Activated CD8-positive, alpha-beta T cell treated with anti-CD3 and anti-CD28 coated beads, Interleukin-2, amount 10 ng/mL, durations not matched to agents 7 days and 5 days (primary cell): Measurements from ENCODE around the gene SART1. TPM values are rescaled to one million over a fixed set of nuclear protein-coding genes. Genes with fewer than 3 reads are reported as not detected.

Experiments
- ATAC-seq: fragments of 150-1000 bp; cut with Tn5 transposase; one replicate; pipeline ENCODE4 v1.10.0; 2021; ENCODE audit warnings: moderate library complexity
- CTCF ChIA-PET: fragments of 350-600 bp; sonication (Branson Sonifier 250); formaldehyde crosslinking; loops from one replicate; lab custom pipeline; 2021; ENCODE audit warnings: antibody characterized with exemption; lab: Charles Lee
- POLR2A ChIA-PET: fragments of 350-600 bp; sonication (Branson Sonifier 250); formaldehyde crosslinking; loops from one replicate; lab custom pipeline; 2021; ENCODE audit warnings: antibody characterized with exemption; lab: Charles Lee
- DNase-seq: peaks from one replicate; pipeline ENCODE4 v3.0.0-alpha.2; 2020
- H3K27ac Mint-ChIP-seq: one replicate; pipeline ENCODE4 v1.8.0; 2021; ENCODE audit warnings: mild to moderate bottlenecking, mixed read lengths
- H3K27me3 Mint-ChIP-seq: one replicate; pipeline ENCODE4 v1.8.0; 2021; ENCODE audit warnings: low read depth, mixed read lengths
- H3K36me3 Mint-ChIP-seq: one replicate; pipeline ENCODE4 v1.8.0; 2021; ENCODE audit warnings: low read depth, mixed read lengths
- H3K4me1 Mint-ChIP-seq: one replicate; pipeline ENCODE4 v1.8.0; 2021; ENCODE audit warnings: low read depth, mixed read lengths
- H3K4me3 Mint-ChIP-seq: one replicate; pipeline ENCODE4 v1.8.0; 2021; ENCODE audit warnings: mild to moderate bottlenecking, mixed read lengths
- H3K9me3 Mint-ChIP-seq: one replicate; pipeline ENCODE4 v1.8.0; 2022; ENCODE audit warnings: mixed read lengths; ENCODE audit not compliant: insufficient read depth
- total RNA-seq, 2 experiments: library from RNA; stranded (reverse); gene quantifications; one replicate each; pipeline ENCODE4 v1.2.3, GENCODE V29; 2021

The SART1 gene
- total RNA-seq, 2 experiments from 2014 or later, result 88.0 to 90.3 TPM

DNA sequence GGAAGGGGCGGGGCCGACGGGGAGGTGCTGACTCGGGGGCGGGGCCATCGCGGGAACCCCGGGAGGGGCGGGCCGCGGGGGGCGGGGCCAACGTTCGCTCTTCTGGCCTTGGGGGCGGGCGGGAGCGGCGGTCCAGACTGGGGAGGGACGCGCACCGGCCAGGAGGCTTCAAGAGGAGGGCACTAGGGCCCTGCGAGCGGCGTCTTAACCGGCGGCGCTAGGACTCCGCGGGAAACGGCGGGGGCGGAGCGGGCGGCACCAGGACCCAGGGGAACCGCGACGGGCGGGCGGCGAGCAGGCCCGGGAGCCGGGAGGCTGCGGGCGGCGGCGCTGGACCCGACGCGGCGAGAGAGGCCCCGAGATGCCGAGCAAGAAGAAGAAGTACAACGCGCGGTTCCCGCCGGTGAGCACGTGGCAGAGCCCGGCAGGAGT, 42.4 kb upstream of the SART1 start, which contains the start of gene DRAP1:
DRAP1 (plus strand) TSS at position 286 of the 432 bp plus-strand sequence; CDS start at position 362, 76 bp downstream.
- CTCF ChIA-PET, result interaction anchor here (1.5 to 2.1 kb wide), 4 partner anchors 10 to 34 kb away, joined by 6 to 22 read pairs (median 8); partner anchors contain the start of genes CCDC85B and FIBP
- Mint-ChIP-seq H3K9me3 (no peaks in the 10 kb centered on the region), H3K4me3 (peak within 1 kb of the TSS; percentile 94), H3K27me3 (no peaks in the 10 kb centered on the region), H3K36me3 (peaks cover 43% of the 10 kb centered on the region), H3K27ac (peak within 1 kb of the TSS; percentile 91), H3K4me1 (peaks cover 44% of the 10 kb centered on the region)
- ATAC-seq, result peak; percentile 95
- POLR2A ChIA-PET, result interaction anchor here (1.2 to 2.3 kb wide), 5 partner anchors 9 to 60 kb away, joined by 3 to 18 read pairs (median 7); partner anchors contain the start of gene CCDC85B
- DNase-seq, result peak; percentile 99

DNA sequence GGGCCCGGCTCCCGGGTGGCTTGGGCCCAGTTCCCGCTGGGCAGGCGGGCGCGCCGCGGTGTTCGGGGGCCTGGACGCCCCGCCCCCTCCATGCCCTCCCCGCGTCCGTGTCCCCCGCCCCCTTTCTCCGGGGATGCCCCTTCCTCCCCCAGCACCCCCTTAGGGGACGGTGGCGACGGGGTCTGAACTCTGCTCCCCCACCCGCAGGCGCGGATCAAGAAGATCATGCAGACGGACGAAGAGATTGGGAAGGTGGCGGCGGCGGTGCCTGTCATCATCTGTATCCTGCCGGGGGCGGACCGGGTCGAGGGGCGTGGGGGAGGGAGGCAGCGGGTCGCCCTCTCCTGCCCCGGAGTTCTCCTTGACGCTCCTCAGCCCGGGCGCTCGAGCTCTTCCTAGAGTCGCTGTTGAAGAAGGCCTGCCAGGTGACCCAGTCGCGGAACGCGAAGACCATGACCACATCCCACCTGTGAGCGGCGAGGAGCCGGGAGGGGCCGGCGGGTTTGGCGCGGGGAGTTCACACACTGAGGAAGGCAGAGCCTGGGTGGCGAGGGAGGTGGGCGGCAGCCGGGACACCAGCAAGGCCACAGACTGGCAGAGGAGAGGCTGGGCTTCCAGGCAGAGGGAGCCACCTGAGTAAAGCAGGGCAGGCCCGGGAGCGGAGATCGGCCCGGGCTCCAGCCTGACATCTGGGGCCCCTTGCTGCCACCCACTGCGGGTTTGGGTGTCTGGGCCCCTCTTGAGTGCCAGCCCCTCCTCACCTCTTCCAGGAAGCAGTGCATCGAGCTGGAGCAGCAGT, 41.8 kb upstream of the SART1 start:
- CTCF ChIA-PET, result interaction anchor here (1.2 to 1.7 kb wide), 2 partner anchors 17 to 32 kb away, joined by 3 to 6 read pairs; partner anchors contain the start of gene FIBP

DNA sequence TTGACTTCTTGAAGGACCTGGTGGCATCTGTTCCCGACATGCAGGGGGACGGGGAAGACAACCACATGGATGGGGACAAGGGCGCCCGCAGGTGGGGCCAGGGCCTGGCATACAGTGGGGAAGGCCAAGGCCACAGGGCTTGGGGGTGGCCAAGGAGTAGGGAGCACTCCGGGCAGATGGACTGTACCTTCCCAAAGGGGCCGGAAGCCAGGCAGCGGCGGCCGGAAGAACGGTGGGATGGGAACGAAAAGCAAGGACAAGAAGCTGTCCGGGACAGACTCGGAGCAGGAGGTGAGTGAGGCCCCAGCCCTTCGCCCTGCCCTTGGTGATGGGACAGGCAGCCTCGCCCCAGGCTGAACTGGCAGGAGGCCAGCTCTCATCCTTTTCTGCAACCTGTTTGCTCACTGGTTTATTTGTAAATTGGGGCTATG, 41.1 kb upstream of the SART1 start:
- Mint-ChIP-seq H3K4me1 (peaks cover 46% of the 10 kb centered on the region), H3K36me3 (peaks cover 47% of the 10 kb centered on the region), H3K4me3 (peak overlapping the region; percentile 94), H3K9me3 (no peaks in the 10 kb centered on the region), H3K27ac (peak overlapping the region; percentile 91), H3K27me3 (no peaks in the 10 kb centered on the region)
- ChIA-PET CTCF (interaction anchor here (1.2 to 1.7 kb wide), 2 partner anchors 16 to 33 kb away, joined by 3 to 6 read pairs; partner anchors contain the start of gene FIBP), POLR2A (interaction anchor here (0.9 to 1.4 kb wide), 4 partner anchors 11 to 61 kb away, joined by 3 to 5 read pairs (median 3); partner anchors contain the start of genes CCDC85B and FIBP)
- ATAC-seq (no peak), DNase-seq (no peak)

More for the DNA sequence above, 41.8 kb upstream of the SART1 start:
- H3K27me3 Mint-ChIP-seq, result no peaks in the 10 kb centered on the region
- peaks cover 44% of the 10 kb centered on the region for H3K4me1 Mint-ChIP-seq
- peak; percentile 71 for DNase-seq
- peak overlapping the region; percentile 94 for H3K4me3 Mint-ChIP-seq
- peak overlapping the region; percentile 91 for H3K27ac Mint-ChIP-seq
- ATAC-seq, result peak; percentile 52
- H3K36me3 Mint-ChIP-seq, result peaks cover 46% of the 10 kb centered on the region
- no peaks in the 10 kb centered on the region for H3K9me3 Mint-ChIP-seq
- POLR2A ChIA-PET, result interaction anchor here (0.9 to 1.4 kb wide), 4 partner anchors 12 to 60 kb away, joined by 3 to 5 read pairs (median 3); partner anchors contain the start of genes CCDC85B and FIBP

DNA sequence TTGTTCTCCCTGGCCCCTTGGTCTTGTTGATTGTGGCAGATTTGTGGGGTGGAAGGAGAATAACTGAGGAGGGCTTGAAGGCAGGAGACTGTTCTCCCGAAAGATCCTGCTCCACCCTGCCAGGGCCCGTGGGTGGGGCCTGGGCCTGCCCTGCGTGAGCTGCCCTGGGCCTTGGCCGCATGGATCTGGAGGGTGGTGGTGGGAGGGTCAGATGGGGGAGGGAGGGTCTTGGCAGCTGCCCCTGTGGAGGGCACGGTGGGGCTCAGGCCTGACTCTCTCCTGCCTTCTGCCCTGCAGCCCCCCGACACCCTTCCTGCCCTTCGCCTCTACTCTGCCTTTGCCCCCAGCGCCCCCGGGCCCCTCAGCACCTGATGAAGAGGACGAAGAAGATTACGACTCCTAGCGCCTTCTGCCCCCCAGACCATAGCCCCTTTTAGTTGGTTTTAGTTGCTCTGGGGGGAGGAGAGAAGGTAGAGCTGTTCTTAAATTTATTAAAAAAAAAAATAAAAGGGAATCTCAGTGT, 40.4 kb upstream of the SART1 start:
- Mint-ChIP-seq H3K4me3 (peak overlapping the region; percentile 94), H3K27ac (peak overlapping the region; percentile 91), H3K27me3 (no peaks in the 10 kb centered on the region), H3K9me3 (no peaks in the 10 kb centered on the region), H3K36me3 (peaks cover 47% of the 10 kb centered on the region), H3K4me1 (peaks cover 45% of the 10 kb centered on the region)
- no peak for DNase-seq
- ChIA-PET POLR2A (interaction anchor here (0.7 to 1.0 kb wide), 2 partner anchors 31 kb away, joined by 3 read pairs; partner anchors contain the start of gene CCDC85B), CTCF (interaction anchor here (1.2 to 2.4 kb wide), 3 partner anchors 15 to 36 kb away, joined by 3 to 10 read pairs (median 6); partner anchors contain the start of gene FIBP)
- no peak for ATAC-seq

DNA sequence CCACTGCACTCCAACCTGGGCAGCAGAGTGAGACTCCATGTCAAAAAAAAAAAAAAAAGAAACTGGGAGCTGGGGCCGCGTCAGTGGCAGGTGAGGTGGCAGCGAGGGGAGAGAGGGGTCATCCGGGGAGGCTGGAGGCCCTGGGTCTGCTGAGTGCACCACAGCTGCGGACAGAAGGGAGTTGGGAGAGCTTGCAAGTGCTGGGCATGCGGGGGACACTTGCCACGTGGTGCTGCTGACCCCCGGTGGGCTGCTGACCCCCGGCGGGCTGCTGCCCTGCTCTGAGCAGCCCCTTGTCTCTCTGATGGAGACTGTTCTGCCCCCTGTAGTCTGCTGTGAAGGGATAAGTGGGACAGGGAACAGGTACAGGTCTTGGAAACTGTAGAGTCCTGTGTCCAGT, 39.7 kb upstream of the SART1 start:
- no peaks in the 10 kb centered on the region for H3K27me3 Mint-ChIP-seq
- ChIA-PET CTCF (interaction anchor here (1.1 to 2.4 kb wide), 2 partner anchors 33 to 37 kb away, joined by 7 to 10 read pairs; partner anchors contain the start of gene FIBP), POLR2A (interaction anchor here (0.7 to 1.2 kb wide), 2 partner anchors 11 to 32 kb away, joined by 3 to 4 read pairs; partner anchors contain the start of gene CCDC85B)
- H3K9me3 Mint-ChIP-seq, result no peaks in the 10 kb centered on the region
- peak overlapping the region; percentile 61 for H3K27ac Mint-ChIP-seq
- ATAC-seq (no peak), DNase-seq (no peak)
- H3K4me1 Mint-ChIP-seq, result peaks cover 41% of the 10 kb centered on the region
- peaks cover 40% of the 10 kb centered on the region for H3K36me3 Mint-ChIP-seq
- H3K4me3 Mint-ChIP-seq, result peak overlapping the region; percentile 43

DNA sequence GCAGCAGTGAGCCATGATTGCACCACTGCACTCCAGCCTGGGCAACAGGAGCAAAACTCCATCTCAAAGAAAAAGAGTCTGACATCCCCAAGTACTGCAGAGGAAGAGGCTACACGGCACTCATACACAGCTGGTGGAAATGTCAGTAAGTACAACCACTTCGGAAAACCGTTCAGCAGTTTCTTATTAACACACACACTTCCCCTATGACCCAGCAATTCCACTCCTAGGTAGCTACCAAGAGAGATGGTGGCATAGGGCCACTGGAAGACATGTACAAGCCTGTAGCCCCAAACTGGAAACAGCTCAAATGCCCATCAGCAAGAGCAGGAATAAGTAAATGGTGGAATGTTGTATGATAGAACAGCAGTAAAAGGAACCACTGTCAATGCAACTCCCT, 39.0 kb upstream of the SART1 start:
- H3K27ac Mint-ChIP-seq, result peak overlapping the region; percentile 71
- CTCF ChIA-PET, result interaction anchor here (0.7 to 2.4 kb wide), 3 partner anchors 32 to 38 kb away, joined by 4 to 10 read pairs (median 7); partner anchors contain the start of genes CCDC85B and FIBP

DNA sequence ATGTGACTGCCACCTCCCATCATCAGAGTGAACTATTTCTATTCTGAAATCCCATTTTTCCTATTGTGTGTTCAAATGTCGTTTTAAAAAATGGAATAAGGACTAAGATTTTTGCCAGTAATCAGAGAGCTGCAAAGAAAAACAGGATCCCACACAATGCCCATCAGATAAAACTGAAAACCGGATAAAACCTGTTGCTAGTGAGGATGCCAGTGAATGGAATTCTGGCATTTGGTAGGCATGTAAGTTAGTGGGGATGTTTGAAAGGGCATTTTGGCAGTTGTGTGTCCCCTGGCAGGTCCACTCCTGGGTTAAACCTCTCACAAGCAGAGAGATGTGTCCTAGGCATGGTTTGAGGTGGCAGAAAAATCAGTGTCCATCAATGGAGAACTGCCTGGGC, 36.1 kb upstream of the SART1 start:
- DNase-seq (no peak), ATAC-seq (no peak)
- Mint-ChIP-seq H3K4me3 (no peak overlapping the region), H3K36me3 (peaks cover 40% of the 10 kb centered on the region), H3K27me3 (no peaks in the 10 kb centered on the region), H3K27ac (peak overlapping the region; percentile 37), H3K4me1 (peaks cover 58% of the 10 kb centered on the region), H3K9me3 (no peaks in the 10 kb centered on the region)
- ChIA-PET POLR2A (interaction anchor here (0.6 to 0.9 kb wide), 2 partner anchors 10 to 11 kb away, joined by 3 read pairs; no protein-coding TSS in a partner anchor), CTCF (interaction anchor here (4.3 kb wide), 1 partner anchor 36 kb away, joined by 33 read pairs; the partner anchor contains the start of genes CCDC85B and FIBP)

More for the DNA sequence above, 39.0 kb upstream of the SART1 start:
- Mint-ChIP-seq H3K4me1 (peaks cover 42% of the 10 kb centered on the region), H3K36me3 (peaks cover 37% of the 10 kb centered on the region), H3K9me3 (no peaks in the 10 kb centered on the region), H3K27me3 (no peaks in the 10 kb centered on the region), H3K4me3 (peak overlapping the region; percentile 43)
- POLR2A ChIA-PET, result interaction anchor here (0.9 to 1.2 kb wide), 3 partner anchors 8 to 45 kb away, joined by 4 read pairs; no protein-coding TSS in a partner anchor
- DNase-seq (no peak), ATAC-seq (no peak)

DNA sequence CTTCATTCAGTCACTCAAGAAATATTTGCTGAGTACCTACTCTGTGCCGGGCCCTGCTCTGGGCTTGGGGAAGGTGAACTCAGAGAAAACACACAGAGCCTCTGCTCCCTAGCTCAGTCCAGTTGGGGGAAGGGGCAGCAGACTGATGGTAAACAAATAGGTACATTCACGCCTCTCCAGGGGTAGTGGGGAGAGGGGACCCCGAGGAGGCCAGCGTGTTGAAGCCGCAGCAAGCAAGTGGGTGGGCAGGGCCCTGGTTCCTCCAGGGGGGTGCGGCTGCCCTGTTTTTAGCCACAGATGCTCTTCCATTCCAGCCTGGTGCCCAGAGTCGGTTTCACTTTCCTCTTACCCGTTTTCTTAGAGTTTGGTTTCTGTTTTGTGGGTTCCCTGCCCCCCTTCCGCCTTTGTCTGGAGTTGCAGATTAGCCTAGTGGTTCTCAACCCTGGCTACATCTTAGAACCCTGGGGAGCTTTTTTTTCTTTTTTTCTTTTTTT, 33.6 kb upstream of the SART1 start:
- Mint-ChIP-seq H3K9me3 (no peaks in the 10 kb centered on the region), H3K4me1 (peaks cover 61% of the 10 kb centered on the region), H3K27ac (peak overlapping the region; percentile 96), H3K27me3 (no peaks in the 10 kb centered on the region), H3K4me3 (peak overlapping the region; percentile 73), H3K36me3 (peaks cover 25% of the 10 kb centered on the region)
- peak; percentile 93 for DNase-seq
- ChIA-PET CTCF (interaction anchor here (0.9 to 4.3 kb wide), 10 partner anchors 15 to 216 kb away, joined by 3 to 33 read pairs (median 4); partner anchors contain the start of genes CCDC85B, FIBP, KAT5 and MUS81), POLR2A (interaction anchor here (0.6 to 1.3 kb wide), 18 partner anchors 9 to 118 kb away, joined by 3 to 7 read pairs (median 3); partner anchors contain the start of genes BANF1, C11orf68, CCDC85B and CFL1)
- peak; percentile 89 for ATAC-seq

DNA sequence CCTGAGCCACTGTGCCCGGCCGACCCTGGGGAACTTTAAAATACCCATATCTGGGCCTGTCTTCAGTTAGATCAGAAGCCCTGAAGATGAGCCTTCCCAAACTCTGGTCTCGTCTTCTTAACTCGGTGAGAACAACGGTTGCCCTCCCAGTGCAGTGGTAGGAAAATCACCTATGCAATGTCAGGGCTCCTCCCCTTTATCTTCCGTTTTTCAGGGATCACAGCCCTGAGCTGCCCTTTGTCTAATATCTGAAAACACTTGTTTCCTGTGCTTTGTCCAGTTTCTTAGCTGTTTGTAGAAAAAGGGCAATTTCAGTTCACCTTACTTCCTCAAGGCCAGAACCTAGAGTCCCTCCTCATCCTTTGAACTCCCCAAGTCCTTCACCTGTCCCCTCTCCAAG, 32.9 kb upstream of the SART1 start:
- ChIA-PET CTCF (interaction anchor here (0.6 to 4.3 kb wide), 13 partner anchors 14 to 217 kb away, joined by 3 to 33 read pairs (median 4); partner anchors contain the start of genes CCDC85B, FIBP, KAT5 and MUS81), POLR2A (interaction anchor here (0.7 to 1.3 kb wide), 11 partner anchors 11 to 119 kb away, joined by 3 to 7 read pairs (median 3); partner anchors contain the start of genes BANF1, C11orf68, CCDC85B and EIF1AD)
- ATAC-seq, result peak; percentile 10
- Mint-ChIP-seq H3K36me3 (peaks cover 18% of the 10 kb centered on the region), H3K27me3 (no peaks in the 10 kb centered on the region), H3K27ac (peak overlapping the region; percentile 96), H3K4me3 (peak overlapping the region; percentile 73), H3K4me1 (peaks cover 62% of the 10 kb centered on the region), H3K9me3 (no peaks in the 10 kb centered on the region)
- peak; percentile 41 for DNase-seq

DNA sequence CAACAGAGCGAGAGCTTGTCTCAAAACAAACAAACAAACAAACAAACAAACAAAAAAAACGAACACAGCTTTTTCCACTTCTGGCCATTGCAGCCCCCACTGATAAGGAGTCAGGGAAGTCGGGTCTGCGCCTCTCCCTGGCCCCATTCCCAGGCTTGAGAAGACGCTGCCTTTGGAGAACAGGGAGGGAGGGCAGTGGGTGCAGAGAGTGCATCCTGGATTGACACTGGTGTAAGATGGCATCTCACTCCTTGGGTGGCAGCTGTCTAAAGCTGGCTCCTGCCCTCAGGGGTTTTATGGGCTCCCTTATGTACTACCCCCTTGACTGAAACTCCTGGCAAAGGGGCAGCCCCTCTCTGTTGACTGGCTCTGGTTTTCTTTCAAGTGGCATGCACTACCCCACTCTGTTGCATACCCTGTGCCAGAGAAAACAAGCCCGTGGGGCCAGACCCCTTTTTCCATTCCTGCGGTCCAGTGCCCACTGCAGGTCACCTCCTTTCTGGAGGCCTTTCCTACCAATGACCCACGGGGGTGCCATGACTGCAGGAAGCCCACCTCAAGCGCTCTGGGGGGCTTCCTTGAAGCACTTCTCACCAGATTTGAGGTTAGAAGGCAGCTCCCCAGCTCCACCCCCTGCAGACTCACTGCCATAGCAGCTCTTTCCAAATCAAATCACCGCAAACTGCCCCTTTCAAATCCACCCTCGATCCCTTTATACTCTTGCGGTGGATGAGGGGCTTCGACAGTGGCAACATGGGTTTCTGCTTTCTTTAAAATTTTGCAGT, 29.6 kb upstream of the SART1 start:
- Mint-ChIP-seq H3K27me3 (no peaks in the 10 kb centered on the region), H3K4me1 (peaks cover 54% of the 10 kb centered on the region), H3K27ac (peak overlapping the region; percentile 82), H3K4me3 (no peak overlapping the region), H3K9me3 (no peaks in the 10 kb centered on the region), H3K36me3 (peaks cover 12% of the 10 kb centered on the region)
- DNase-seq (peak; percentile 46), ATAC-seq (no peak)
- CTCF ChIA-PET, result interaction anchor here (1.0 to 2.6 kb wide), 11 partner anchors 8 to 72 kb away, joined by 3 to 43 read pairs (median 6); partner anchors contain the start of genes CCDC85B and FIBP
- POLR2A ChIA-PET, result interaction anchor here (0.7 to 3.7 kb wide), 9 partner anchors 9 to 72 kb away, joined by 3 to 24 read pairs (median 3); partner anchors contain the start of genes CCDC85B, FIBP and SART1
